Hippocampal formation (tissue), 2 donors: Measurements from ENCODE around the gene JARID2.

Source experiments
- DNase-seq, 2 donors: peaks; one replicate each; lab custom pipeline; 2025; lab: John Stamatoyannopoulos, UW

JARID2 gene

DNA sequence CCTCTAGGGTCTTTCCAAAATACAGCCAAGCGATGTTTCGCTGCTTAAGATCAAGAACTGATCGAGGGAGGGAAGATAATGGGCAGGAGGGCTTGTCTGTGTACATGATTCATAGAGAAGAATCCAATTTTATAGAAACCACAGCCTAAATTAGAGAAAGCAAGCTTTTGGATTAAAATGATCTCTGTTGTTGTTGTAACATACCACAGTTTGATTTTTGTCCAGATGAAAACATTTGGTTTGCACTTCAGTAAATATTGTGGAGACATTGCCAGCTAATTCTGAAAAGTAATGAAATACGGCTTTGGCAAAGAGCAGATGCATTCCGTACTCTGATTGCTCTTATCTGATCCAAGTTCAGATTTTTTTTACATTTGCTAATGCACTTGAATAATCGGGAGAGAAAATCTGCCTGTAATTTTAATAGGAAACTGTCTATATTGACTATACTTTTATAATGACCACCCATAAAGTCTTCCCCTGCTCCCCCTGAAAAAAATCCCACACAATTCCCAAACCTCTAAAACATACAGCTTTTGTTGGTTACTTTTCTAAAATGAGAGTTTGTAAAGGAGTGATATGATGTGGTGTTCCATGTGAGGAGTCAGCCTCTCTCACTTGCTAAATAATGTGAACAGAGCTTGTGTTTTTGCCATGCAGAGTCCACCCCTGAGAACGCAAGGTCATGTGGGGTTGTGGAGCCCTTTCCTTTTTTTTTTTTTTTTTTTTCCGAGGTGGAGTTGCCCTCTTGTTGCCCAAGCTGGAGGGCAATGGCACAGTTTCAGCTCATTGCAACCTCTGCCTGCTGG lies 217.1 kb downstream of the JARID2 start:
- no peak for DNase-seq

- DNase-seq: no peak
Measured at GRCh38 chr6:15464211-15464725, 218.4 kb downstream of the JARID2 start.

DNA sequence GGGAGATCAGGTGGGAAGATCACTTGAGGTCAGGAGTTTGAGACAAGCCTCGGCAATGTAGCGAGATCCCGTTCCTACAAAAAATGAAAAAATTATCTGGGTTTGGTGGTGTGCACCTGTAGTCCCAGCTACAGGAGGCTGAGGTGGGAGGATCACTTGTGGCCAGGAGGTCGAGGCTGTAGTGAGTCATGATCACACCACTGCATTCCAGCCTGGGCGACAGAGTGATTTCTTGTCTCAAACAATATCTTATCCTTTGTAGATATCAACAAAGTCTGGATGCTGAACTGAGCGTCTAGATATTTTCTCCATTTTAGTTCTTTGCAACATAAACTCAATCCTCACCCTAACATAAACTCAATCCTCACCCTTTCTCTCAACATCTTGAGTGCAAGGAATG lies 219.3 kb downstream of the JARID2 start:
- DNase-seq: no peak

DNA sequence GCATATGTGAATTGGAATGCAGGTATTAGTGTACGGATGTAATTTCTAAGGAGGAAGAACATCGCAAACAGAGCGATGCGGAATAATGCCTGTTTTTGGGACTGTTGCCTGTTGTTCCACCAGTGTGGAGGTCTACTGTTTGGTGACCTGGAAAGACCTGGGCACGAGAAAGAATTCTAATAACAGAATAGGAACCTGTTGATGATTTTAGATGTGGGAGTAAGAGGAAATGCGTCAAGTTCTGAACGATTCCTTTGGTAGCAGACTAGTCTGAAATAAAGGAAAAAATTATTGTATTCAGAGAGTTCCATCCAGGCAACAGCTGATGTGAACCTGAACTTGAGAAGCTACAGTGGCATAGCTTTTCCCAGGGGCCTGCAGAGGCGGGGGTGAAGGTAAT lies 224.9 kb downstream of the JARID2 start:
- DNase-seq: no peak

GRCh38 chr6:15472621-15473020 lies 226.8 kb downstream of the JARID2 start:
- DNase-seq: no peak

DNA sequence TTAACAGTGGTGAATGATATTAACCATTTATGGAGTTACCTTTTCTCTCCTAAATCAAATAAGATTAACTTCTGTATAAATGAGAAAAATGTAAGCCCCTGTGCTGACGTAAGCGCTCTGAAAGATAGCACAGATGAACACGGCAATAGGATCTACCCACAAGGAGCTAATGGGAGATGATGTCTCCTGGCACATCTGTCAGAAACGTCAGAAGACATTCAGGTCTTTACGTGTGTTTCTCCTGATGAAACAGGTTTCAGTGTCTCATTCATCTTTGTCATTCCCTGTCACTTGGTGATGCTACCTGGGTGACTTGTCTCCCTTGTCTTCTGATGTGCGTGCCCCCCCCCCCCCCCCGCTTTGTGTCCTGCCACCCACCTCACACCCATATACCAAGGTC lies 227.3 kb downstream of the JARID2 start:
- no peak for DNase-seq

- no peak for DNase-seq
Measured at GRCh38 chr6:15473741-15474161, 227.9 kb downstream of the JARID2 start.

DNA sequence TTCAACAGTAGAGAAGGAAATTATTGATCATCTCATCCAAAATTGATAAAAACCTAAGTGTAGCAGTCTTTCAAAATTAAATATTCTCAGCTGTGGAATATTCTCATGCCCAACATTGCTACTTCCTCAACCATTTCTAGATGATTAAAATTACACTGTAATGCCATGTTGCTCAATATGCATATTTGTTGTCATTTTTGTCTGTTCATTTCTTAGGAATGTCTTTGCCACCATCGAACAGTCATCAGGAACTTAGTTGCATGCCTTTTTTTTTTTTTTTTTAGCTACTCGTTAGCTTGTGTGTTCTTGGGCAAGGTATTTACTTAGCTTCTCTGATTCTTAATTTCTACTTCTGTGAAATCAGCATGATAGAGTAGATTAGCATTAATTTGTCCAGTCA lies 228.3 kb downstream of the JARID2 start:
- DNase-seq: no peak

- DNase-seq: no peak
Measured at GRCh38 chr6:15475261-15475660, 229.4 kb downstream of the JARID2 start.

- no peak for DNase-seq
Measured at GRCh38 chr6:15475872-15476271, 230.0 kb downstream of the JARID2 start.

DNA sequence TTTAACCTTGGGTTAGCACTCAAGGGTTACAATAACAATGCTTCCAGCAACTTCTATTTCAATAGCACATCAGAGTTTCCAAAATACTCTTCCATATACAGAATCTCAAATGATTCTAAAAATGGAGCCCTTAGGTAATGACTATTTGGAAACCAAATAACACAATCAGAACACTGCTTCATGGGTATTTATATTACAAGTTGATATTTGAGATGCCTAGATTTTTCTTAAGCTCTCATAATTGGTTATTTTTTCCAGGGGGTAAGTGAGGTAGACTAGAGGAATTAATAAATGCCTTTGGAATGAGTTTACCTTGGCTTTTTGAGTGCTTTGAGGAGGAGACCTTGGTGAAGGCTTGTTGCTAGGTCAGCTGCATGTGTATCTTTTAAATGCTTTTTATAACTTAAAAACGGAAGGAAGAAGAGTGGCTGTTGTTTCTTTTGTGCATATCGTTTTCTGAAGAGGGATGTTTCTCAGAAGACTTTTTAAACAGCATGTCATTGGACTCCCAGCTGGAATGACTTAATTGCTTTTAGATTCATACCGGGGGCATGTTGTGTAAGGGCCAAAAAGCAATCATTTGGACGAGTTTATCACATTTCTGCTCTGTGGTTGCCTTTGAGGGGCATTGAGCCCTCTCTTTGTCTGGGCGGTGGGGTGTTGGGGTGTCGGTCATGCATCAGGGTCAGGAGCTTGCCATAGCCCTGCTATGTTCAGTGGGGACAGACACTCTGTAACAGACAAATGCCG lies 230.9 kb downstream of the JARID2 start:
- DNase-seq: no peak

DNA sequence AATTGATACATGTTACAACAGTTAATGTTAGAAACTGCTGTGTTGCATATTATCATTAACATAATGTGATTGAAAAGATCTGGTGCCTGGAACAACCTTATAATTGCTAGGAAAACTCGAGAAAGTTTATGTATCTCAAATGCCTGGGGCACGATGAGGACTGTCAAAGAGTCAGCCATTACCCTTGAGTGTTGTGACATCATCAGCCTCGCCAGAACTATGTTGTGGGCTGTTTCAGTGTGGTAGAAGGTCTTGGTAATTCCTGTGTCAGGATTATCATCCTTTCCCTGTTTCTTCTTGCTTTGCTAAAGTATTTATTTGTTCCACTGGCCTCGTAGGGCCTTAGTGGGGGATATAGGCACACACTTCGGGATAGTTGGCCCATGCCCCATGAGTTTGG lies 231.9 kb downstream of the JARID2 start:
- DNase-seq: no peak

DNA sequence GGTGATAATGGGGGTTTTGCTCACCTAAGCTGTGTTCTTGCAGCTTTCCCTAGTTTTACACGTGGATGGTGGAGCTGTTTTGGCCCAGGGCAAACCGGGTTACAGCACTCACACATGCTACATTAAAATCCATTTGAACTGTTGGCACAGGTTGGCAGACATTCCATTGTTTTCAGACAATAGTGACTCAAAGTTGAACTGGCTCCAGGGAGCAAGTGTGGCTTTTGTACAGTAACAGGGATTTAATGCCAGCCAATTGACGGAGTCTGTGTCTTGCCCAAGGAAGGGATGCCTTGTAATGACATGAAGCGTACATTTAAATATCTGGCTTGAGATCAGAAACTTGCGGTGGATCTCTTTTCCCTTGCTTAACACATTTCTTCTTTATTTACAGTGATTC lies 233.9 kb downstream of the JARID2 start:
- DNase-seq: no peak

DNA sequence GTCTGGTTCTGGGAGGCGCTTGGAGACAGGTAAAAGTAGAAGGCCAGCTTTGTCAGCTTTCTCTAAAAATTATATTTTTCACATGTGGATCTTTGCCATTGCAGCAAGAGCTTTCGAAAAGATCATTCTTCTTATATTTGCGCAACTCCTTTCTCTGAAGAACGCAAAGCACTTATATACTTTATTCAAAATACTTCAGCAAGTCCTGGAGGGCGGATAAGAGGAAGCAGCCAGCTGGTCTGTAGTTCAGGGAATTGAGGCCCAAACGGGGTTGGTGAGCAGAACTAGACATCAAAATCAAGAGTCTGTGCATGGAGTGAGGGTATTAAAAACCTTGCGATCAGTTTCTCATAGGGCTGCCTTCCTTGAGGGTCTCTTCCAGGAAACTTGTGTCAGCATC lies 234.7 kb downstream of the JARID2 start:
- no peak for DNase-seq

DNA sequence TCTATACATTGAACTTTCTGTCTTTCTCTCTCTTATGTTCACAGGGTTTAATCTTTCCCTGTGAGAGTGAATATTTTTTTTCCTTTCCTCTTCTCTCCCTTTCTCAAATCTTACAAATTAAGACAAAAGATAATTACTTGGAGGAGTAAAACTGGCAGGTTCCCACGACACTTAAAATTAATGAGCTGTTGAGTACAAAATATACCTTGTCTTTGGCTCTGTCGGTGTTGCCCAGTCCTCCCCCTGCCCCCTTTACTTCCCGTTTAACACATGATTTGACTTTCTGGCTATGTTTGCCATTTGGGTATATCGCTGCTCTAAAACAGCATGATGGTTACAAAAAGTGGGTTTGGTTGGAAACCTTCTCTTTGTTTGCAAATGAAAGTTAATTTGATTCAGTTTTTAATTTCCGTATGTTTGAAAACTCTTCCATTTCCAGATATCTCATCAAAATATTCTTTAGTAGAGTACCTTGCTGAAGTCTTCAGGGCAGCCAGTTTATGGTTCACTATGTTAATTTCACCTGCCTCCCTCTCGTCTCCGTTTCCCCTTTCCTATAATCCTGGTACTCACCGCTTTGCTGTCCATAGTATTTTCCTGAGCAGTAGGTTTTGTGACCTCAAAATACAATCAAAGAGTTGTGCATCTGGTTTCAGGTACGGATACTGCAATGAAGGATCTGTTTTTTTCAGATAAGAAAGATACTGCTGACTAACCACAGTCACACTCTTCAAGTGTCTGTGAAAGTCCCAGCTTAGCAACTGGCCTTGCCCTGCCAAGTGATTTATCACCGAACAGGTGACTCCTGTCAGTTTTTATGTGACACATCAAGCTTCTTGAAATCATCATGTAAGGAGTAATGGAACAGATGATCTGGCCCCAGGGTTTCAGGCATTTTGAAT lies 235.8 kb downstream of the JARID2 start:
- DNase-seq: no peak

DNA sequence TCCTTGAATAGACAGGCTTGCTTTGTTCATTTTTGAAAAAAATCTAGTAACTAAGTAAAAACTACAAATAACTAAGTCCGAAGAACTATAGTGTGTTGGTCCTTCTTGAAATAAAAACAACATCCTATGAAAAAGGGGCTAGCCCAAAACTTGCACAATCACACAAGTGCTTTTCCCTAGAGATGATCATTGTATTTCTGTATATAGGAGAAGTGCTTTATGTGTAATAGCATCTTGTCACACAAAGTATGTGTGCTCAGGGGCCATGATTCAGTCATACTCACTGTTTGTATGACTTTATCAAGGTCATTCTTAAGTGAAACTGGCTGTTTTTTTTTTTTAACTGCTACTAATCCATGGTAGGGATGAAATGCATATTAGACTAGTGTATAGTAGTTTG lies 237.2 kb downstream of the JARID2 start:
- no peak for DNase-seq

DNA sequence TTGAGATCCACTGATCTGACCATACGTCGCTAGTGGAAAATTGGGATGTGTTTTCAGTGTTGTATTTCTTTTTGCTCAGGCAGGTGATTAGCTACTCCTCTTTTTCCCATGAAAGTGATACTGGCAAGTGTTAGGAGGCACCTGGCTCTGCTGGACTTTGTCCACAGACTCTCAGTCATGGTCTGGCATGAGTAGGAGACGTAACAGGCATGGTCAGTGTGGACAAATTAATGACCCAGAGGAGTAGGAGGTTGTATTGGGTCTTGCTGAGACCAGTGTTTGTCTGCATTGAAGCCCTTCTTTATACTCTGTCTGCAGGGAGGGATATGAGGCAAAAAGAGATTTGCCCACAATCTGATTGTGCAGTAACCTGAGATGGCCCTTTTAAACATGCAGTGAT lies 238.3 kb downstream of the JARID2 start:
- DNase-seq: no peak

DNA sequence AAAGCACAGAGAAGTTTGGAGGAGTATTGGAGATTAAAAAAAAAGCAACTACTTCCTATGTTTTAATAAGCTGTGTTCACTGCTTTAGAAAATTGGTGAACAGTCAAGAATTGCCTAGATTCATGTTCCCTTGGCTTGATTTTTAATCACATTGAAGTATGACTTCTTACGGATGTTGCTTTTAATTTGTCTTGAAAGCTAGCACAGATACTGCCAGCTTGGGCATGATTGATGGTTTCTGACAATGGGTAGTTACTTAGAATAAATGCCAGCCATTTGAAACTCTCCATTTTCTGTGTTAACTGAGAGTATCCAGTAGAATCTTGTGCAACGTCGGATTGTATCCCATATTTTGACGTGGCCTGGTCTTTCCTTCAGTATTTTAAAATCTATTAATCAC lies 239.0 kb downstream of the JARID2 start:
- no peak for DNase-seq

- no peak for DNase-seq
Measured at GRCh38 chr6:15485936-15486335, 240.1 kb downstream of the JARID2 start.

DNA sequence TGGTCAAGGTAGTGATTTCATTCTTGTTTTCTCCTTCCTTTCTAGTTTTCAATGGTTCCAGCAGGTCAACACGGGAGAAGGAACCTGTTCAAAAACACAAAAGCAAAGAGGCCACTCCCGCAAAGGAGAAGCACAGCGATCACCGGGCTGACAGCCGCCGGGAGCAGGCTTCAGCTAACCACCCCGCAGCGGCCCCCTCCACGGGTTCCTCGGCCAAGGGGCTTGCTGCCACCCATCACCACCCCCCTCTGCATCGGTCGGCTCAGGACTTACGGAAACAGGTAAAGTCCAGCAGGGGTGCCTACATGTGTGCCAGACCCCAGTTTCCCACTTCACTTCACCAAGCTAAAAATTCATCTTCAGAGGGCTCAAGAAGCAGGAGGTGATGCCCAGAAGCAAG lies 241.4 kb downstream of the JARID2 start:
- no peak for DNase-seq

- DNase-seq: no peak
Measured at GRCh38 chr6:15489261-15489962, 243.5 kb downstream of the JARID2 start.
